B cell (primary cell): ENCODE results near the gene CEP112. TPM values are rescaled to one million over a fixed set of nuclear protein-coding genes. Genes with fewer than 3 reads are reported as not detected.

Experiments
- ATAC-seq: fragments of 200-7000 bp; cut with Tn5 transposase; one replicate; pipeline ENCODE4 v1.10.0; 2021; ENCODE audit warnings: low read depth, mild to moderate bottlenecking, moderate number of reproducible peaks, moderate library complexity
- CTCF ChIA-PET: fragments of 350-600 bp; sonication (Branson Sonifier 250); formaldehyde crosslinking; loops from one replicate; lab custom pipeline; 2021; ENCODE audit warnings: antibody characterized with exemption, inconsistent platforms; lab: Charles Lee
- POLR2A ChIA-PET: fragments of 350-600 bp; sonication (Branson Sonifier 250); formaldehyde crosslinking; loops from one replicate; lab custom pipeline; 2021; ENCODE audit warnings: antibody characterized with exemption; lab: Charles Lee
- DNase-seq: peaks from one replicate; pipeline ENCODE4 v3.0.0; 2013
- H2AFZ ChIP-seq: 2 replicates; pipeline ENCODE4 v1.6.1; 2012; ENCODE audit warnings: mild to moderate bottlenecking, low read depth, low read length; ENCODE audit not compliant: insufficient read depth, poor library complexity, severe bottlenecking
- H3K27ac ChIP-seq, 2 donors: 1 replicate in 1 of 2; 2 replicates in 1 of 2; pipeline ENCODE4 v1.5.1; 2012 to 2013; ENCODE audit warnings: low read length in 2 of 2, mild to moderate bottlenecking in 2 of 2, moderate library complexity in 1 of 2
- H3K27me3 ChIP-seq, 4 experiments: fragments of 200-600 bp in 1 of 4; sonication (generic) in 1 of 4; replicated peaks in 1 of 4; 1 replicate in 2 of 4; 2 replicates in 2 of 4; pipeline versions ENCODE4 v1.6.1 to v1.7.0; 2013 to 2016; ENCODE audit warnings: low read length in 3 of 4, mild to moderate bottlenecking in 2 of 4, mixed read lengths in 1 of 4, moderate library complexity in 1 of 4; ENCODE audit not compliant: insufficient read depth in 4 of 4, control insufficient read depth in 3 of 4; ENCODE audit errors: control extremely low read depth in 1 of 4
- H3K36me3 ChIP-seq, 2 experiments: replicated peaks in 1 of 2; 1 replicate in 1 of 2; 2 replicates in 1 of 2; pipeline versions ENCODE4 v1.6.1 to v1.7.1; 2013; ENCODE audit warnings: low read length in 1 of 2; ENCODE audit not compliant: insufficient read depth in 2 of 2, control insufficient read depth in 1 of 2; ENCODE audit errors: control extremely low read depth in 1 of 2, extremely low read depth in 1 of 2
- H3K4me1 ChIP-seq, 2 donors: fragments of 200-600 bp in 1 of 2; sonication (generic) in 1 of 2; 1 replicate in 1 of 2; 2 replicates in 1 of 2; pipeline versions ENCODE4 v1.5.1 to v1.6.1; 2013 to 2017; ENCODE audit warnings: low read length in 2 of 2; ENCODE audit not compliant: control insufficient read depth in 2 of 2, insufficient read depth in 2 of 2
- H3K4me2 ChIP-seq: replicated peaks from 2 replicates; pipeline ENCODE3; 2012; ENCODE audit warnings: mild to moderate bottlenecking, low read depth, low read length; ENCODE audit not compliant: poor library complexity, severe bottlenecking
- H3K4me3 ChIP-seq, 5 experiments: fragments of 200-600 bp in 1 of 5; sonication (generic) in 1 of 5; 1 replicate in 3 of 5; 2 replicates in 2 of 5; pipeline versions ENCODE4 v1.5.1 to v1.7.0; 2011 to 2016; ENCODE audit warnings: low read length in 4 of 5, mild to moderate bottlenecking in 4 of 5, low read depth in 2 of 5, control low read depth in 1 of 5, moderate library complexity in 1 of 5; ENCODE audit not compliant: insufficient read depth in 1 of 5; ENCODE audit errors: control extremely low read depth in 1 of 5, extremely low read depth in 1 of 5
- H3K79me2 ChIP-seq: fragments of 200-600 bp; sonication (generic); one replicate; pipeline ENCODE4 v1.6.0; 2016; ENCODE audit warnings: low read length; ENCODE audit not compliant: control insufficient read depth, insufficient read depth
- H3K9ac ChIP-seq: fragments of 200-600 bp; sonication (generic); 2 replicates; pipeline ENCODE4 v1.6.1; 2017; ENCODE audit warnings: mild to moderate bottlenecking, low read length, moderate library complexity
- H3K9me3 ChIP-seq, 3 donors: one replicate each; pipeline versions ENCODE4 v1.6.1 to v1.7.1; 2013; ENCODE audit warnings: low read length in 2 of 3; ENCODE audit not compliant: control insufficient read depth in 2 of 3, insufficient read depth in 1 of 3; ENCODE audit errors: control extremely low read depth in 1 of 3
- H4K20me1 ChIP-seq: 2 replicates; pipeline ENCODE4 v1.6.0; 2012; ENCODE audit warnings: mild to moderate bottlenecking, low read length; ENCODE audit not compliant: insufficient read depth, control insufficient read depth, poor library complexity, severe bottlenecking
- H3K27ac Mint-ChIP-seq: one replicate; pipeline ENCODE4 v1.8.0; 2021; ENCODE audit warnings: mixed read lengths
- H3K27me3 Mint-ChIP-seq: one replicate; pipeline ENCODE4 v1.8.0; 2021; ENCODE audit warnings: mixed read lengths
- H3K4me1 Mint-ChIP-seq: one replicate; pipeline ENCODE4 v1.8.0; 2021; ENCODE audit warnings: mixed read lengths
- H3K4me3 Mint-ChIP-seq: one replicate; pipeline ENCODE4 v1.8.0; 2021; ENCODE audit warnings: mixed read lengths
- H3K9me3 Mint-ChIP-seq: one replicate; pipeline ENCODE4 v1.8.0; 2022; ENCODE audit warnings: mixed read lengths; ENCODE audit not compliant: insufficient read depth
- EZH2 ChIP-seq: IDR thresholded peaks from 2 replicates; pipeline ENCODE4 v1.6.1; 2012; ENCODE audit warnings: borderline replicate concordance, low read depth, mild to moderate bottlenecking, moderate library complexity, low read length; ENCODE audit not compliant: insufficient read depth, poor library complexity, severe bottlenecking
- WGBS: methylation state at CpG from one replicate; pipeline ENCODE4 v1.1.5; 2013; ENCODE audit warnings: missing lambda C conversion rate; ENCODE audit not compliant: insufficient coverage; 5-methylcytosine and 5-hydroxymethylcytosine counted together
- intact Hi-C: fragments of 100-400 bp; cut with micrococcal nuclease; formaldehyde crosslinking; loops from one replicate; pipeline ENCODE4 v1.10.0; 2022
- polyA plus RNA-seq: library from polyadenylated mRNA; depleted of rRNA; stranded (reverse); fragments of >200 nt; gene quantifications from 2 replicates; pipeline ENCODE4 v1.2.3, GENCODE V29; 2012
- total RNA-seq, 2 donors: library from RNA; stranded (reverse); fragments of 120-200 nt in 1 of 2; gene quantifications; 1 replicate in 1 of 2; 2 replicates in 1 of 2; pipeline versions ENCODE4 v1.2.3 to v1.2.4, GENCODE V29; 2013 to 2022
- TF ChIP-seq, protein P1 (sequence below): fragments of 200-600 bp; IDR thresholded peaks from one replicate; pipeline ENCODE4 v1.8.0; 2022; ENCODE audit warnings: antibody characterized with exemption, mild to moderate bottlenecking

Gene CEP112
- total and polyA plus RNA-seq, 2 donors (not counting 1 experiment from before 2014, with no cell fraction given) = 0.57 to 4.6 TPM

GRCh38 chr17:66203274-66204015 is 11.5 kb upstream of the CEP112 start:
- H3K4me3 ChIP-seq = no peak overlapping the region
- no peak overlapping the region for H3K9ac ChIP-seq
- Mint-ChIP-seq H3K4me3 (no peak overlapping the region), H3K4me1 (no peaks in the 10 kb centered on the region), H3K27ac (no peak overlapping the region), H3K27me3 (no peaks in the 10 kb centered on the region), H3K9me3 (no peaks in the 10 kb centered on the region)
- H4K20me1 ChIP-seq = no peaks in the 10 kb centered on the region
- H3K4me1 ChIP-seq = no peaks in the 10 kb centered on the region
- no peak overlapping the region for H3K4me2 ChIP-seq
- H3K79me2 ChIP-seq = no peaks in the 10 kb centered on the region
- CTCF ChIA-PET = no interaction called here
- no peaks in the 10 kb centered on the region for H3K36me3 ChIP-seq
- no peak overlapping the region for H3K27ac ChIP-seq
- TF ChIP-seq EZH2 = no peak
- TF ChIP-seq, protein P1, sequence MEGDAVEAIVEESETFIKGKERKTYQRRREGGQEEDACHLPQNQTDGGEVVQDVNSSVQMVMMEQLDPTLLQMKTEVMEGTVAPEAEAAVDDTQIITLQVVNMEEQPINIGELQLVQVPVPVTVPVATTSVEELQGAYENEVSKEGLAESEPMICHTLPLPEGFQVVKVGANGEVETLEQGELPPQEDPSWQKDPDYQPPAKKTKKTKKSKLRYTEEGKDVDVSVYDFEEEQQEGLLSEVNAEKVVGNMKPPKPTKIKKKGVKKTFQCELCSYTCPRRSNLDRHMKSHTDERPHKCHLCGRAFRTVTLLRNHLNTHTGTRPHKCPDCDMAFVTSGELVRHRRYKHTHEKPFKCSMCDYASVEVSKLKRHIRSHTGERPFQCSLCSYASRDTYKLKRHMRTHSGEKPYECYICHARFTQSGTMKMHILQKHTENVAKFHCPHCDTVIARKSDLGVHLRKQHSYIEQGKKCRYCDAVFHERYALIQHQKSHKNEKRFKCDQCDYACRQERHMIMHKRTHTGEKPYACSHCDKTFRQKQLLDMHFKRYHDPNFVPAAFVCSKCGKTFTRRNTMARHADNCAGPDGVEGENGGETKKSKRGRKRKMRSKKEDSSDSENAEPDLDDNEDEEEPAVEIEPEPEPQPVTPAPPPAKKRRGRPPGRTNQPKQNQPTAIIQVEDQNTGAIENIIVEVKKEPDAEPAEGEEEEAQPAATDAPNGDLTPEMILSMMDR = no peak
- intact Hi-C loops = no loop called here
- H2AFZ ChIP-seq = no peak overlapping the region
- POLR2A ChIA-PET = no interaction called here
- ATAC-seq = no peak
- H3K27me3 ChIP-seq = no peaks in the 10 kb centered on the region
- DNase-seq = no peak
- WGBS = 82% methylated on average over 4 of the region's 8 CpGs
- H3K9me3 ChIP-seq = peaks cover 0 to 10% (median 0%) of the 10 kb centered on the region in 3 donors

- Histone ChIP-seq H3K79me2 (no peaks in the 10 kb centered on the region), H3K9me3 (peaks cover 0 to 13% (median 0%) of the 10 kb centered on the region in 3 donors), H3K4me1 (no peaks in the 10 kb centered on the region), H2AFZ (no peak overlapping the region), H3K9ac (no peak overlapping the region), H4K20me1 (no peaks in the 10 kb centered on the region), H3K4me2 (no peak overlapping the region), H3K27me3 (no peaks in the 10 kb centered on the region), H3K4me3 (no peak overlapping the region), H3K27ac (no peak overlapping the region), H3K36me3 (no peaks in the 10 kb centered on the region)
- no peak for TF ChIP-seq EZH2
- TF ChIP-seq, protein P1 = peak; percentile 23
- ChIA-PET POLR2A (no interaction called here), CTCF (interaction anchor here (0.6 to 1.4 kb wide), 3 partner anchors 10 to 366 kb away, joined by 3 to 4 read pairs (median 4); no protein-coding TSS in a partner anchor)
- 5% methylated on average over 3 of the region's 3 CpGs for WGBS
- no peak for ATAC-seq
- peak; percentile 44 for DNase-seq
- H3K27ac Mint-ChIP-seq = peak overlapping the region; percentile 17
- intact Hi-C loops = no loop called here
- H3K4me1 Mint-ChIP-seq = no peaks in the 10 kb centered on the region
- no peak overlapping the region for H3K4me3 Mint-ChIP-seq
- no peaks in the 10 kb centered on the region for H3K9me3 Mint-ChIP-seq
- no peaks in the 10 kb centered on the region for H3K27me3 Mint-ChIP-seq
These were observed 8.8 kb upstream of the CEP112 start for GRCh38 chr17:66200685-66201092.
